ENCODE data around the gene SCAMP5. TPM values are rescaled to one million over a fixed set of nuclear protein-coding genes. Genes with fewer than 3 reads are reported as not detected.

Gene SCAMP5, protein sequence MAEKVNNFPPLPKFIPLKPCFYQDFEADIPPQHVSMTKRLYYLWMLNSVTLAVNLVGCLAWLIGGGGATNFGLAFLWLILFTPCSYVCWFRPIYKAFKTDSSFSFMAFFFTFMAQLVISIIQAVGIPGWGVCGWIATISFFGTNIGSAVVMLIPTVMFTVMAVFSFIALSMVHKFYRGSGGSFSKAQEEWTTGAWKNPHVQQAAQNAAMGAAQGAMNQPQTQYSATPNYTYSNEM
- 0.69 and 10.6 TPM in 2 replicates for total RNA-seq

DNA sequence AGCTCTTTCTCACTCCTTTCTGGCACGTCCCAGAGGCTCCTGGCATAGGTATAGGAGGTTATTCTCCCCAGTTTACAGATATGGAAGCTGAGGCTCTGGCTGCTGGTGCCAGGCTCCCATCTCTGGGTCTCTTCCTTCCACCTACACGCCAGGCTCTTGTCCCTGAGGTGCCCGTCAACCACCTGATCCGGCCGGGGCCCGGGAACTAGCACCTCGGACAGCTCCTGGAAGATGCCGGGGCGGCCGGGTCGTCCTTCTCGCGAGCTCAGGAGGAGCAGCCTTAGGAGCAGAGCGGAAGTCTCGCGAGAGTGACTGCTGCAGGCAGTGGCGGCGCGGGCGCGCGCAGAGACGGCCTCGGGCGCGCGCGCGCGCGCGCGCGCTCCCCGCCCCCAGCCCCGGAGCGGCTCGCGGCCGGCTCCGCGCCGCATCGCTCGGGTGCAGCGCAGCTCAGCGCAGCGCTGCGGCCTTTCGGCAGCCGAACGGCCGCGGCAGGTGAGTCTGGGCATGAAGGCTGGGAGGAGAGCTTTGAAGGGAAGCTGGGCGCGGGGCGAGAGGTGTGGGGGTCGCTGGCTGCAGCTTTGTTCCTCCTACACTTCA lies at the start of gene SCAMP5:
TSS of gene SCAMP5 (plus strand) at position 382 of the 597 bp plus-strand sequence. CDS start 16,277 bp downstream, outside the sequence.
- peak; percentile 84 for DNase-seq (ENCODE audit: low read depth)

DNA sequence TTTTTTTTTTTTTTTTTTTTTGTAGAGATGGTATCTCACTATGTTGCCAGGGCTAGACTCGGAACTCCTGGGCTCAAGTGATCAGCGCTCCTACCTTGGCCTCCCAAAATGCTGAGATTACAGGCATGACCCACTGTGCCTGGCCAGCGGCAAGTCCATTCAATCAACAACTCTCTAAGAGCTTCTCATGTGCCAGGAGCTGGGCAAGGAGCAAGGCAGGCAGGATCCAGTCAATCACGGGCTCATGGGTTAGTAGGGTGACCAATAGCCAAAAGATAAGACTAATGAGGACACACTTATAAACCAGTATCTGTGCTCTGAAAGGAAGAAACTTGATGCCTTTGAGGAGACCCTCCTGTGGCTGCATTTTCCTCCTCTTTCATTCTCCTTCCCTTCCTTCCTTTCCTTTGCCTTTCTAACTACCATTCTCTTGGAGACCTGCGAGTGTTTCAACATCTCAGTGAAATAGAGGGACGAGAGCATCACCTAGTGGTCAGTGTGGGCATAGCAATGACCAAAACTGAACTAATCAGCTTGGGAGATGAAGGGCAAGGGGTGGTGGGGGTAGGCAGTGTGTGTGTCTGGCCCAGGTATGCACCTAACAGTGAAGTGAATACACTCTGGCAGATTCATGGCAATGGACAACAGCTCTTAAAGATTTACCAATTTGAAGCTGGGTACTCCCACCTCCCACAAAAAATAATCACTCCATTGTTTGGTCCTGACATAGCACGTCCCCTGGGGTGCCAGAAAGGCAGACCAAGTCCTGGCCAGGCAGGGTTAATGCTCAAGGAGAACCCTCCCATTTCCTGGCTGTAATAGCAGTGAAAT lies 45.1 kb upstream of the SCAMP5 start:
- peak; percentile 66 for DNase-seq (ENCODE audit: low read depth)

DNA sequence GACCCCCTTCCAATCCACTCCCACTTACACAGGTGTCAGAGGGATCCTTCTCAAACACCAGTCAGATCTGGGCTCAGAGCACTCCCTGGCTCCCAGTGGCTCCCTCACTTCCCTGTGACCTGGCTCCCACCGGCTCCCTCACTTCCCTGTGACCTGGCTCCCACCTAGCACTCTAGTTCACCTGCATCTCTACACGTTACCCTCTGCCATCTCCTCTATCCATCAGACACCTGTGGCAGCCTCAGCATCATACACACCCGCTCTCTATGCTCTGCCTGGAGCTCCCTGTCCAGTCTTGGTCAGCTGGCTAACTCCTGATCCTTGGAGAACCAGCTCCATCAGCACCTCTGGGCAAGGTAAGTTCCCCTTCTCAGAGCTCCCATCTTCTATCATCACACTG lies 44.4 kb upstream of the SCAMP5 start:
- no peak for DNase-seq (ENCODE audit: low read depth)

DNA sequence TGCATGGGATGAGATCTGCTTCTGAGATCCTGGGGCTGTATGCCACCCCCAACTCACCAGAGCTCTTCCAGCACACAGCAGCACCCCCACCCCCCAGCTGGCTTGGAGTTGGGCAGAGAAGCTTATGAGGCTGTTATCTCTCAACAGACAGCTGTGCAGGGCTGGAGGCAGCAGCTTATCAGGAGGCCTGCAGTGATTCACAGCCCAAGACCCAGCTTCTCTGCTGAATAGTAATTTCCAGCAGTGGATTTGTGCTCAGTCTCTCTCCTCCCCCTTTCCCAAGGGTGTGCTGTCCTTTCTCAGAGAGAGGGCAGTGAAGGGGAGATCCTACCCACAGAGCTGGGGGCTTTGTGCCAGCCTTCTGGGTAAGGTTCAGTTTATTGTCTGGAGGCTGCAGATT lies 40.8 kb upstream of the SCAMP5 start:
- DNase-seq (ENCODE audit: low read depth), result no peak

DNA sequence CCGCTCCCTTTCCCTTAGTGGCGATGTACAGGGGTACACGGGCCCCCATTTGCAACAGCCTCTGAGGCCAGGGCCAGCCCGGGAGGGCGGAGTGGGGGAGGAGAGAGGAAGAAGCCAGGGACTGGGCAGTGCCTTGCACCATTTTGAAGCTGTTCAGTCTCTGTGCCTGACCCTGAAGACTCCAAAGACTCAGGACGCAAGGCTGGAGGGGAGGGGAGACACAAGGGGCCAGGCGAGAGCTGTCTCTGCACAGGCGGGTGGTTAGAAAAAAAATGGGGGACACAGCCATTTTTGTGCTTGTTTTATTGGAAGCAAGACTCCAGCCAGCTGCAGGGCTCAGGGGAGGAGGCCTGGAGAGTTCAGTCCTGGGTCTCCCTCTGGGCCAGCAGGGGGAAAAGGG lies 40.3 kb upstream of the SCAMP5 start:
- DNase-seq (ENCODE audit: low read depth), result no peak

DNA sequence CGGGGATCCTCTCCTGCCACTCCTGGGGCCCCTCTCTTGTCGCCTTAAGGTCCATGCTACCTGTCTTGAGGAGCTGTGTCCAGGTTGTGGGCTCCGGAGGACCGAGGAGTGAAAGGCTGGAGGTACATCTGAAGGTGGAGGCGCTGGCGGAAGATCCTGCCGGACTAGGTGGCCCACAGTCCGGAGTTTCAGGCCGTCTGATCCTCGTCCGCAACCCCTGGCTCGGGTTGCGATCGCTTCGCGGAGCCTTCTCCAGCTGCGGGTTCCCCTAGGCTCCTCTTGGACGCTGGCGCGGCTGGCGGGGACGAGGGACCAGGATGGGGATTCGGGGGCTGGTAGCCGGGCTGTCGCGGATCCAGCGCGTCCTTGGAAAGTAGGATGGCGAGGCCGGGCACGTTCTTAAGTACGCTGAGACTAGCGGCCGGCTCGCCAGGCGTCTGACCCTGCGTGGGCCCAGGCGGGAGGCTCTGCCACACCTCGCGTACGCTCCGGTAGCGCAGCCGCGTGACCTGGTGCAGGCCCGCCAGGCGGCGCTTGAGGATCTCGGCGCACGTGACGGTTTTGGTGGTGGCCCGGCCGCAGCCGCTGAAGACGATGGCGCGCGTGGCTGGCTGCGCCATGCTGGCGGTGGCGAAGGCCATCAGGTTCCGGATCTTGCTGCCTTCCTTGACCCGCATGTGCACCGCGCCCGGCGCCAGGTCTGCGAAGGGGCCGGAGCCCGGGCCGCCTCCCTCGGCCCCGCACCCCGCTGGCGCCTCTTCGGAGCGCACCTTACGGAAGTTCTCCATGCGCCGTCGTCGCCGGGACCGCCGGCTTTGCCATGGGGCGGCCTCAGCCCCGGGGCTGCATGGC lies 39.3 kb upstream of the SCAMP5 start:
- no peak for DNase-seq (ENCODE audit: low read depth)

DNA sequence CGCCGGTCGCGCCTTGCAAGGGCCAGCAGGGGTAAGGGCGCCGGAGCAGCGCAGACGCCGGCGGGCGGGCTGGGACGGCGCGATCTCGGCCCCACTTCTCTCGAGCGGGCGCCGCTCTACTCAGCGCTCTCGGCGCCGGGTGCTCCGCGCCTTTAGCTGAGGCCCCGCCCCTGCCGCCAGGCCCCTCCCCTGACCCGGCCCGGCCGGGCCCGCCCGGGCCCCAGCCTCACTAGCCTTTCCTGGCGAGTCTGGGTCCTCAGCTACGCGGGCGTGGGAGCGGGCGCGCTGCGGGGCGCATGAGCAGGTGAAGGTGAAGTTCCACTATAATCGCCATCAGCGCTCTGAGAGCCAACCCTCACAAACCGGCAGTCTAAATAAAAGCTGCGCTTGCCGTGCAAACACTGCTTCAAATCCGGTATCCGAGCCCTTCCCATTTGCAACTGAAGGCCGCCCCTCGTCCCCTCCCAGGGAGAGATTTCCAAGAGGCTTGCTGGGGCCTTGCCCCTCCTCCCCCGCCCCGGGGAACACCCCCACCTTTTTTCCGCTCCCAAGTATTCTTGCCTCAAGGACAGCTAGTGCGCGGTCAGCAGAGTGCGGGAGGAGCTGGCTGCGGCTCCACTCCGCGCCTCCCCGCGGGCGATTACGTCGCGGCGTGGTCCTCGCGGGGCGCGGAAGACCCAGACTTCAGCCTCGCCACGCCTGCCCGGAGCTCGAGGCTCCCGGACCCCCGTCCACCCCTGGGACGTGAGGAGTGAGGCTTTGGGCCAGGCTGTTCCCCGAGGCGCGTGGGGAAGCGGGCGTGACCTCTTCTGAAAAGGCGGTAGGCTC lies 38.5 kb upstream of the SCAMP5 start, which contains the start of gene RPP25:
TSS of gene RPP25 (minus strand) at position 125 of the 828 bp plus-strand sequence. CDS start 189 bp downstream, outside the sequence.
- peak; percentile 49 for DNase-seq (ENCODE audit: low read depth)

DNA sequence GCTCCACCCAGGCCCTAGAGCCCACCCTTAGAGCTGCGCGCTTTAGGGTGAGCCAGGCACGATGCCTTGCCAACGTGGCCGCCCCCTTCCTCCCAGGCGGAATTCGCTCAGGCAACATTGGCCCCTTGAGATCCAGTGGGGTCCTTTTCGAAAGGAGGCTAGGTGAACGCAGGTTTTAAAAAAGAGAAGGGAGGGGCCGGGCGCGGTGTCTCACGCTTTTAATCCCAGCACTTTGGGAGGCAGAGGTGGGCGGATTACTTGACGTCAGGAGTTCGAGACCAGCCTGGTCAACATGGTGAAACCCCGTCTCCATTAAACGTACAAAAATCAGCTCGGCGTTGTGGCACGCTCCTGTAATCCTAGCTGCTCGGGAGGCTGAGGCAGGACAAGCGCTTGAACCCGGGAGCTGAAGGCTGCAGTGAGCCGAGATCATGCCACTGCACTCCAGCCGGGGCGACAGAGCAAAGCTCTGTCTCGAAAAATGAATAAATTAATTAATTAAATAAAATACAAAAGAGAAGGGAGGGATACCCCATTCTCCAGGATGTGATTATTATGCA lies 37.8 kb upstream of the SCAMP5 start:
- no peak for DNase-seq (ENCODE audit: low read depth)

DNA sequence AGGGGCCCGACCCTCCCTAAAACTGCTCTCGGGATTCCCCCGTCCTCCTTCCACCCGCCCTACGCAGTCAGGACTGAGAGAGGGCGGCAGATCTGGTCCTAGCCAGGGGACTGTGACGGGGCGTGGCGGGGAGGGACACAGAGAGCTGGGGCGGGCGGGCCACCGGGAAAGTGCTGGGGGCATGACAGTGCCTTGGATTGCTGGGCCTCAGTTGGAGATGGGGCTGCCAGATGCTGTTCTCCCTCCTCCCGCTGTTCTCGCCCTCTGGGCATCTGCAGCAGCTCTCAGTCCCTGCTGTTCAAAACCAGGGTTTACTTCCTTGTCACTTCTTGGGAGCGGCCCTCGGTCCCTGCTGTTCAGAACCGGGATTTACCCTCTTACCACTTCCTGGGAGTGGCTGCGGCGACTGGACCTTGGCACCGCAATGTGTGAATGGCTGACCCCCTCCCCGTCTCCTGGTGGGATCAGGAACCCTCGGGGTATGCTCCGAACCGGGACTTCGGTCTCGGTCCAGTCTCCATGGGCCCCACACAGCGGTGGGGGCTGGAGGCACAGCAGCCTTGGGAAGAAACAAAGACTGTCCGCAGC lies 36.9 kb upstream of the SCAMP5 start:
- DNase-seq (ENCODE audit: low read depth), result peak; percentile 37

DNA sequence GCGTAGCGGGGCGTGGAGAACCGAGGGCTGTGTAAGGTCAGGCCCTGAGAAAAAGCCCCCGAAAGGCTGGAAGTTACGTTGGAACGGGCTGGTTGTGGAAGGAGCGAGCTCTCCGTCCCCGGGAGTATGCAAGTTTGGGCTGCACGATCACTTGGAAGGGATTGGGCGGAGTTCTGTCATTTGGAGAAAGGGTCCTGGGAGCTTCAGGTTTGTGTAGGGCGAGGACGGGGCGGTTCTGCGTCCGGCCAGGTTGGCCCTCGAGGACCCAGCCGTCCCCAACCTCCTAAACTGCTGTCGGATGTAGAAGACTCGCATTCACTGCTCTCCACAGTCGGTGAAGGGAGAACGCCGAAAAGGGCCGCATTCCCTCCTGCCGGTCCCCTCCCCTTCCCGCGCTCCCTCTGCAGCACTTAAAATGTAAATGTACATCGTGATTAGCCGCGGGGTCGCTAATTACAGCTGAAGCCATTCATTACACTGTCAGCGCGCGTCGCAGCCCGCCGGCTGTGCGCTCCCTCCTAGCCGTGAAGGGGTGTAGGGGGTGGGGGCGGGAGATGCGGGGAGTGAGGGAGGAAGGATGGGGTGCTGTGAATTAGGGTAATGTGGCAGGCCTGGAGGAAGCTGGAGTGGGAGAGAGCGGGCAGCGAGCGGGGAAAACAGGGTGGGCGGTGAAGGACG lies 36.3 kb upstream of the SCAMP5 start:
- no peak for DNase-seq (ENCODE audit: low read depth)

DNA sequence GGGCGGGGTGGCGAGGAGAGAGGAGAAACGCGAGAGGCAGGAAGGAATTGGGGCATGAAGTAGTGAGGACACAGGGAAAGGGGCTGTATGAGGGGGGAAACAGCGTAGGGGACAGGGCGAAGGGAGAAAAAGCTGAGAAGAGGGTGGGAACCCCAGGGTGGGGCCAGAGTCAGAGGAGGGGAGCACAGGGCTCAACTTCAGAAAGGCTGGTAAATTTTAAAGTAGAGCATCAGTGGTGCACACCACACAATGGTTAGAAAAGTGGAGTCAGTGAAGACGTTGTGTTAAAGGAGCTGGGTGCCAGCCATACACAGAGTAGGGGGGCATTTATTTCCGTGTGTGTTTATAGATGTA lies 35.8 kb upstream of the SCAMP5 start:
- DNase-seq (ENCODE audit: low read depth), result no peak

DNA sequence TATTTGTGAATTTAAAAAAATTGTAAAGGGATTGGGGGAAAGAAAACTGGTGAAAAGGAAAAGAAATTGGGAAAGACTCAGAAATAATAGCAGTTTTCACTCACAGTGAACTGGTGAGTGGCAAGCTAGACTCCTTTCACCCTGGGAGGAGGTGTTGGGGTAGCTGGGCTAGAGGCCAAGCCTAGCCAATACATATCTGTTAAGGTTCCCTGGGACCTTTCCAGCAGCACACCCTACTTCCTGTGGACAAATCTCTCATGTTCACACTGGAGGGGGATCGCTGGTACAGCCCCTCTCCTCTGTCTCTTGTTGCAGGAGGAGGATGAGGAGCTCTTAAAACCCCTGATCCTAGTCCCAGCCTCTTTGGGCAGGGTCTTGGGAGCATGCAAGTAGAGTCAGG lies 35.1 kb upstream of the SCAMP5 start:
- DNase-seq (ENCODE audit: low read depth), result no peak

DNA sequence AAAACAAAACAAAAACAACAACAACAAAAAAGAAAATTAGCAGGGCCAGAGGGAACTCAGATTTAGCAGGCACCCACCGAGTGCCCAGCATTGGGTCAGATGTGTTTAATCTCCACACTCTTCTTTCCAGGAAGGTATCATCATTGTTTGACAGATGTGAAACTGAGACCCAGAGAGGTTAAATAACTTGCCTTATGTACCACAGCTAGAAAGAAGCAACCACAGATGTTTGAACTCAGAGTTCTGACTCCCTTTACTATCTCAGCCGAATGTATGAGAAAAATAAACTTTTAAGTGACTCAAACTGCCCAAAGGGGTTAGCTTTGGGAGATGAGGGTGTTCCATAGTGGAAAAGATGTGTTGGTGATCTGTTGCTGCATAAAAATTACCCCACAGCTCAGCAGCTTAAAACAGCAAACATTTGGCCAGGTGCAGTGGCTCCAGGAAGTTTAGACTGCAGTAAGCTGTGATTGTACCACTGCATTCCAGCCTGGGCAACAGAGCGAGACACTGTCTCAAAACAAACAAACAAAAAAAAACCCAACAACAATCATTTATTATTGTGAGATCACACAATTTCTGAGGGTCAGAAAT lies 34.3 kb upstream of the SCAMP5 start:
- DNase-seq (ENCODE audit: low read depth), result no peak

DNA sequence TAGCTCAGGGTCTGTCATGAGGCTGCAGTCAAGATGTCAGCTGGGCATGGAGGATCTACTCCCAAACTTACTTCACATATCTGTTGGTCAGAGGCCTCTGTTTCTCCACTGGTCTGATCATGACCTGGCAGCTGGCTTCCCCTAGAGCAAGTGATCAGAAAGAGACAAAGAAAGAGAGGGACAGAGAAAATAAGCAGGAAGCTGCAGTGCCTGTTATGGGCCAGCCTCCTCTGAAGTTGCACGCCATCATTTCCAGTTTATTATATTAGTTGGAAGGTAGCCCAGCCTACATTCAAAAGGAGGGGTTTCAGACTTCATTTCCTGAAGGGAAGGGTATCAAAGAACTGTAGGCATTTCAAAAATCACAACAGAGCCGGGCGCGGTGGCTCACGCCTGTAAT lies 33.7 kb upstream of the SCAMP5 start:
- DNase-seq (ENCODE audit: low read depth), result no peak

DNA sequence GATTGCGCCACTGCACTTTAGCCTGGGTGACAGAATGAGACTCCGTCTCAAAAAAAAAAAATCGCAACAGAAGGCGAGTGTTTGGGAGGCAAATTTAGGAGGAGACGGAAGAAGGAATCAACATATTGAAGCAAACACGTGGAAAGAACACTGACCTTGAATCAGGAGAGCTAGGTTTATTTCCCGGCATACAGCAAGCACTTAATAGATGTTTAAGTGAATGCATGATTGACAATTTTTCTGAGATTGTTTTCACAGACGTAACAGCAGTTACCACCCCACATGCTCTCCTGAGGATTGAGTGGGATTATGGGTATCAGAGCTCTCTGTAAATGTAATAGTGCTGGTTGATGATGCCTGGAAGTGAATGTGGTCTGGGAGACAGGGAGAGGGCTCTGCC lies 33.1 kb upstream of the SCAMP5 start:
- no peak for DNase-seq (ENCODE audit: low read depth)

DNA sequence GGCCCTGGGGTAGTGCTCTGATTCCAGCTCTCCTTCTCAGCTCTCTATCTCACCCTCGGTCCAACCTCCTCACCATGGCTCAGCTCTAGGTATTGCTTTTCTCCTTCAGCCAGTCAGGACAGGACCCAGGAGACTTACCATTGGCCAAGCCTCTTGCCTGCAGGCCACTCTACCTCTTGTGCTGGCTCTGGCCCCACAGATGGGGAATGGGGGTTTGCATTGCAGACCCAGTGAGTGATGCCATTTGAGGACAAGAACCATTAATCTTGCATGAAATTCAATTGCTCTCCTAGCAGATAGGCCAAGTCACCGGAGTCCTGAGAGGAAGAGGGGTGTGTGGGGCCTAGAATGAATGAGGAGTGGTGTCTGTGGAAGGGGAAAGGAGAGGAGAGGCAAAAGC lies 32.7 kb upstream of the SCAMP5 start:
- DNase-seq (ENCODE audit: low read depth), result no peak

DNA sequence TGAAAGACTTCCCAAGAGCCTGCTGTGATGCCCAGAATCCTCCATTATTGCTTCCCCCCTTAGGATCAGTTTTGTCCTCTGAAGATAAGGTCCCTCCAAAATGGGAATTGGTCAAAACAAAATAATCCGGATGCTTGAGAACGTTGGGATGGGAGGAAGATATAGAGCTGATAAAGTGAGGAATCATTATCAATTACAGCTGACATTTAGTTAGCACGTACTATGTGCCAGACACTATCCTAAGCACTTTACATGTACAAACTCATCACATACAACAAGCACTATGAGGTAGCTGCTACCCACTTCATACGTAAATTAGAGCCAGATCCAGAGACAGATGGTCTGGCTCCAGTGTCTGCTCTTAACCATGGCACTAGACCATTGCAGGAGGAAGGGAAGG lies 32.1 kb upstream of the SCAMP5 start:
- DNase-seq (ENCODE audit: low read depth), result no peak

DNA sequence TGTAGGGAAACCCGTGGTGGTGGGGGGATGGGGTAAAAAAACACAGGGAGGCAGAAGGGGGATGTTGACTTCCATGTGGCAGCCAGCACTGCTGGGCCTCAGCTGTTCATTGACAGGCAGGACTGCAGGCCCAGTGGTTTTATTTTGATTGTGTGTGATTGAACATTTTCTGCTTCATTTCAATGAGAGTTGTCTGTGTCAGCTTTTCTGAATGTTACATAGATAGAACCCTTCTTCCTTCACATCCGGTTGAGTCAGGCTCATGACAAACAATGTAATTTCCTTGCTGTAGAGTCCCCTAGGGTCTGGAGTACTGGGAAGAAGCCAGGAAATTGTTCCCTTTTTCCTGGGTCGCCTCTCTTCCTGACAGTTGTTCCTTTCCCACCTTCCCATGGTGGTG lies 30.6 kb upstream of the SCAMP5 start:
- peak; percentile 41 for DNase-seq (ENCODE audit: low read depth)

DNA sequence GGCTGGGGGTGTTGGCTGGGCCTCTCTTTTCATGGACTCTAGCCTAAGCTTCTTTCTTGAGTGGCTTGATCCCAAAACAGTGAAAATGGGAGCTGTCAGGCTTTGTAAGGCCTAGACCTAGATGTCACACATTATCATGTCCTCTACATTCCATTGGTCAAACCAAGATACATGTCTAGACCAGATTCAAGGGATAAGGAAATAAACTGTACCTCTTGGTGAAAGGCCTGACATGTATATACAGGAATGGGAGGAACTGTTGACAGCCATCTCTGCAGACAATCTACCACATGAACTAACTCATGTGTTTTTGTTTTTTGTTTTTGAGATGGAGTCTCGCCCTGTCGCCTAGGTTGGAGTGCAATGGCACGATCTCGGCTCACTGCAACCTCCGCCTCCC lies 27.7 kb upstream of the SCAMP5 start:
- no peak for DNase-seq (ENCODE audit: low read depth)

Measured in renal cortical epithelial cell (primary cell).